MM.1S (cell line): ENCODE results near the gene SRM.
A peak's percentile ranks its signal among the peaks of the same experiment; 100 is the strongest.

Source experiments
- DNase-seq: peaks from one replicate; pipeline ENCODE4 v3.0.0-alpha.2; 2015
- H2AFZ ChIP-seq: fragments of 300-600 bp; sonication (generic); 2 replicates; pipeline ENCODE4 v1.6.0; 2016; ENCODE audit warnings: antibody characterized with exemption, low read length
- H3F3A ChIP-seq: fragments of 300-600 bp; sonication (generic); 2 replicates; pipeline ENCODE4 v1.6.1; 2016; ENCODE audit warnings: mild to moderate bottlenecking, antibody characterized with exemption, low read length, moderate library complexity, mixed read lengths; ENCODE audit not compliant: insufficient read depth
- H3K27ac ChIP-seq: fragments of 300-600 bp; sonication (generic); 2 replicates; pipeline ENCODE4 v1.5.1; 2016; ENCODE audit warnings: mild to moderate bottlenecking, low read length
- H3K27me3 ChIP-seq: fragments of 300-600 bp; sonication (generic); replicated peaks from 2 replicates; pipeline ENCODE4 v1.6.0; 2016; ENCODE audit warnings: low read length; ENCODE audit not compliant: insufficient read depth
- H3K36me3 ChIP-seq: fragments of 300-600 bp; sonication (generic); replicated peaks from 2 replicates; pipeline ENCODE4 v1.6.1; 2016; ENCODE audit warnings: mild to moderate bottlenecking, low read length, mixed read lengths; ENCODE audit not compliant: insufficient read depth
- H3K4me1 ChIP-seq: fragments of 300-600 bp; sonication (generic); 2 replicates; pipeline ENCODE4 v1.6.1; 2016; ENCODE audit warnings: low read length, mixed read lengths
- H3K4me2 ChIP-seq: fragments of 300-600 bp; sonication (generic); 2 replicates; pipeline ENCODE4 v1.6.0; 2016; ENCODE audit warnings: low read depth, low read length
- H3K4me3 ChIP-seq: fragments of 300-600 bp; sonication (generic); 2 replicates; pipeline ENCODE4 v1.5.1; 2016; ENCODE audit warnings: low read length, mixed read lengths
- H3K79me2 ChIP-seq: fragments of 300-600 bp; sonication (generic); 2 replicates; pipeline ENCODE4 v1.6.1; 2016; ENCODE audit warnings: mixed run types, low read length, mixed read lengths
- H3K9ac ChIP-seq: fragments of 300-600 bp; sonication (generic); 2 replicates; pipeline ENCODE4 v1.6.1; 2016; ENCODE audit warnings: low read length, mixed read lengths
- H3K9me2 ChIP-seq: fragments of 300-600 bp; sonication (generic); replicated peaks from 2 replicates; pipeline ENCODE4 v1.6.1; 2016; ENCODE audit warnings: mild to moderate bottlenecking, low read length, mixed read lengths; ENCODE audit not compliant: insufficient read depth
- H3K9me3 ChIP-seq: fragments of 300-600 bp; sonication (generic); replicated peaks from 2 replicates; pipeline ENCODE4 v1.6.1; 2016; ENCODE audit warnings: mild to moderate bottlenecking, low read length, mixed read lengths; ENCODE audit not compliant: insufficient read depth
- H4K20me1 ChIP-seq: fragments of 300-600 bp; sonication (generic); 2 replicates; pipeline ENCODE4 v1.6.1; 2016; ENCODE audit warnings: mild to moderate bottlenecking, low read length, moderate library complexity, mixed read lengths; ENCODE audit not compliant: insufficient read depth
- EZH2 ChIP-seq: fragments of 300-600 bp; sonication (generic); optimal IDR thresholded peaks from 2 replicates; pipeline ENCODE3; 2017; ENCODE audit warnings: low read depth, mild to moderate bottlenecking, antibody characterized with exemption, low read length, mixed read lengths
- EZH2phosphoT487 ChIP-seq: fragments of 300-600 bp; sonication (generic); IDR thresholded peaks from 2 replicates; pipeline ENCODE4 v1.6.1; 2018; ENCODE audit warnings: antibody characterized with exemption, low read length
- TF ChIP-seq, protein P1 (sequence below): fragments of 300-600 bp; sonication (generic); IDR thresholded peaks from 2 replicates; pipeline ENCODE4 v1.5.1; 2016; ENCODE audit warnings: antibody characterized with exemption, low read length, mixed read lengths

Gene SRM

GRCh38 chr1:11059968-11060830 is at the start of gene SRM:
TSS of gene SRM (minus strand) at chr1:11060018. CDS start at chr1:11059943, 75 bp downstream.
- Histone ChIP-seq H3K4me1 (peaks cover 10% of the 10 kb centered on the region), H3K36me3 (peaks cover 5% of the 10 kb centered on the region), H3K9me2 (no peaks in the 10 kb centered on the region), H3K27ac (peak within 1 kb of the TSS; percentile 55), H2AFZ (peak within 1 kb of the TSS; percentile 98), H3F3A (peaks cover 8% of the 10 kb centered on the region), H4K20me1 (no peaks in the 10 kb centered on the region), H3K79me2 (peaks cover 42% of the 10 kb centered on the region), H3K27me3 (no peaks in the 10 kb centered on the region), H3K4me2 (peak within 1 kb of the TSS; percentile 87), H3K9me3 (no peaks in the 10 kb centered on the region), H3K9ac (peak within 1 kb of the TSS; percentile 95), H3K4me3 (peak within 1 kb of the TSS; percentile 99)
- peak; percentile 95 for DNase-seq
- no peak for TF ChIP-seq EZH2phosphoT487
- no peak for TF ChIP-seq EZH2
- TF ChIP-seq, protein P1, sequence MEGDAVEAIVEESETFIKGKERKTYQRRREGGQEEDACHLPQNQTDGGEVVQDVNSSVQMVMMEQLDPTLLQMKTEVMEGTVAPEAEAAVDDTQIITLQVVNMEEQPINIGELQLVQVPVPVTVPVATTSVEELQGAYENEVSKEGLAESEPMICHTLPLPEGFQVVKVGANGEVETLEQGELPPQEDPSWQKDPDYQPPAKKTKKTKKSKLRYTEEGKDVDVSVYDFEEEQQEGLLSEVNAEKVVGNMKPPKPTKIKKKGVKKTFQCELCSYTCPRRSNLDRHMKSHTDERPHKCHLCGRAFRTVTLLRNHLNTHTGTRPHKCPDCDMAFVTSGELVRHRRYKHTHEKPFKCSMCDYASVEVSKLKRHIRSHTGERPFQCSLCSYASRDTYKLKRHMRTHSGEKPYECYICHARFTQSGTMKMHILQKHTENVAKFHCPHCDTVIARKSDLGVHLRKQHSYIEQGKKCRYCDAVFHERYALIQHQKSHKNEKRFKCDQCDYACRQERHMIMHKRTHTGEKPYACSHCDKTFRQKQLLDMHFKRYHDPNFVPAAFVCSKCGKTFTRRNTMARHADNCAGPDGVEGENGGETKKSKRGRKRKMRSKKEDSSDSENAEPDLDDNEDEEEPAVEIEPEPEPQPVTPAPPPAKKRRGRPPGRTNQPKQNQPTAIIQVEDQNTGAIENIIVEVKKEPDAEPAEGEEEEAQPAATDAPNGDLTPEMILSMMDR, result no peak

- H3K27ac ChIP-seq, result no peak overlapping the region
- H3K9ac ChIP-seq, result no peak overlapping the region
- no peak overlapping the region for H2AFZ ChIP-seq
- H3F3A ChIP-seq, result no peaks in the 10 kb centered on the region
- DNase-seq, result no peak
- no peaks in the 10 kb centered on the region for H3K9me2 ChIP-seq
- no peak overlapping the region for H3K4me3 ChIP-seq
- no peaks in the 10 kb centered on the region for H3K27me3 ChIP-seq
- no peaks in the 10 kb centered on the region for H3K79me2 ChIP-seq
- no peak overlapping the region for H3K4me2 ChIP-seq
- no peaks in the 10 kb centered on the region for H3K9me3 ChIP-seq
- TF ChIP-seq EZH2phosphoT487 (no peak), EZH2 (no peak)
- TF ChIP-seq, protein P1, result no peak
- H4K20me1 ChIP-seq, result no peaks in the 10 kb centered on the region
- H3K36me3 ChIP-seq, result peaks cover 3% of the 10 kb centered on the region
- H3K4me1 ChIP-seq, result no peaks in the 10 kb centered on the region
Measured at GRCh38 chr1:11109047-11109760, 49.4 kb upstream of the SRM start.

DNA sequence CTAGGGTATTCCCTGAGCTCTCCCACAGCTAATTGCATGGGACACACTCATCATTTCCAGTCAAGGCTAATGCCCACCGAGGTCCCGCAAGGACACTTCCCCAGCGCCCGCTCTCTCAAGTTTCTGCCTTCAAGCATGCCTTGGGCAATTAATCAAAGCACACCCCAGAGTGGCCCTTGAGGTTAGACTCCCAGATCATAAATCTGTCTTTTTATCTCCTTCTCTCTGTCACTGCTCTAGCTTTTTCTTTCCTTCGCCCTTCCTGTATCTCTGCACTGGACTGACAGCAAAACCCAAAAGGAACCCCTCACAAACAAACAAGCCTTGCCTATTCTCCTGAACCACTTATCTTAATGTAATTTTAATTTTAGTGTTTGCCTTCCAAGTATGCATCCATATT is 47.8 kb upstream of the SRM start:
- no peaks in the 10 kb centered on the region for H4K20me1 ChIP-seq
- H2AFZ ChIP-seq, result no peak overlapping the region
- no peak overlapping the region for H3K4me2 ChIP-seq
- H3K9ac ChIP-seq, result no peak overlapping the region
- TF ChIP-seq EZH2phosphoT487, result no peak
- TF ChIP-seq EZH2, result no peak
- TF ChIP-seq, protein P1, result no peak
- peaks cover 3% of the 10 kb centered on the region; the same call in 1 of the 2 replicates for H3K36me3 ChIP-seq
- DNase-seq, result no peak
- no peaks in the 10 kb centered on the region for H3K9me3 ChIP-seq
- H3K27ac ChIP-seq, result no peak overlapping the region
- no peaks in the 10 kb centered on the region for H3K27me3 ChIP-seq
- H3K4me3 ChIP-seq, result no peak overlapping the region
- H3K4me1 ChIP-seq, result no peaks in the 10 kb centered on the region
- H3F3A ChIP-seq, result no peaks in the 10 kb centered on the region
- H3K9me2 ChIP-seq, result no peaks in the 10 kb centered on the region
- no peaks in the 10 kb centered on the region for H3K79me2 ChIP-seq
